ENCODE measurements around the gene FRZB. TPM values are rescaled to one million over a fixed set of nuclear protein-coding genes. Genes with fewer than 3 reads are reported as not detected.

Gene FRZB, protein sequence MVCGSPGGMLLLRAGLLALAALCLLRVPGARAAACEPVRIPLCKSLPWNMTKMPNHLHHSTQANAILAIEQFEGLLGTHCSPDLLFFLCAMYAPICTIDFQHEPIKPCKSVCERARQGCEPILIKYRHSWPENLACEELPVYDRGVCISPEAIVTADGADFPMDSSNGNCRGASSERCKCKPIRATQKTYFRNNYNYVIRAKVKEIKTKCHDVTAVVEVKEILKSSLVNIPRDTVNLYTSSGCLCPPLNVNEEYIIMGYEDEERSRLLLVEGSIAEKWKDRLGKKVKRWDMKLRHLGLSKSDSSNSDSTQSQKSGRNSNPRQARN
- polyA plus RNA-seq (2013) = not detected

DNA sequence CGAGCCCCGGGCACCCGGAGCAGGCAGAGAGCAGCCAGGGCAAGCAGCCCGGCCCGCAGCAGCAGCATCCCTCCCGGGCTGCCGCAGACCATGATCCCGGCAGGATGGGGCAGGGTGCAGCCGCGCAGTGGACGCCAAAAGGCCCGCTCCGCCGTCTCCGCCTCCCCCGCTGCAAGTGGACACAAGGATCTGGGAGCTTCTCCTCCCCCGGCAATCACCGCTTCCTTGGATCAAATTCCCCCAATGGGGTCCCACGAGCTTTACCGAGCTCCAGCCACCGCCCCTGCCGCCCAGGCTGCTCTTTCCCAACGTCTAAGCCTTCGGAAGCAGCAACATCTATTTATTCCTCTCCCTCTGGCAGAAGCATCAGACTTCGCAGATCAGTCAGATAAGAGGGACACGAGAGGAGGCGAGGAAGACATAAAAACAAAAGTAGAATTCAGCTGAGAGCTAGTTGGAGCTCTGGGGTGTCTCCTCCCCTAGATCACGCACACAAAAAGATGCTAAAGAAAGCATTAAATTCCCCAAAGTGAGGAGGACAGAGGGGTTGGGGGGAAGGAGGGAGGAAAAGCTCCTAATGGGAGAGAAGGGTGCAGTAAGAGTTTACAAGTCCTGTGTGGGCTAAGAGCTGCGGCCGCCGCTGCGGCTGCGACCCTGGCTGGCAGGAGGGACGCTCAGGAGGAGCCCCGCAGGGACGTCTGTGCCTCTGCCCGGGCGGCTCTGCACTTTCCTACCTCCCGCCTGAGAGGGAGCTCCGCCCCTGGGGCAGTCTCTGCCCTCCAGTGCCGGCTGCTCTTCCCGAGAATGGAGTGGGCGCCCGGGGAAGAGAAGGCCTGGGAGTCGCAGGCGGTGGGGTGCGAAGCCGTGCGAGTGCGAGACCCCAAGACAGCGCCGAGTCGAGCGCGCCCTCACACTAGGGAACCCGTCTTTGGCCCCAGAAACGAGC, at the start of gene FRZB:
FRZB (minus strand) TSS at position 177 of the 946 bp plus-strand sequence; CDS start at position 92, 85 bp downstream.
- ChIA-PET POLR2A (no interaction called here), CTCF (no interaction called here)
- Histone ChIP-seq H3K36me3 (ENCODE audit: control insufficient read depth in 4 of 4, insufficient read depth in 4 of 4, low read length in 3 of 4) (no peaks in the 10 kb centered on the region), H3K4me3 (ENCODE audit: control insufficient read depth in 1 of 7, extremely low read depth in 1 of 7, insufficient read depth in 4 of 7, low read depth in 2 of 7, low read length in 6 of 7) (peak within 1 kb of the TSS in 6 of 7 experiments; percentile 12 to 72 (median 58)), H3K9me3 (ENCODE audit: control extremely low read depth in 1 of 5, control insufficient read depth in 4 of 5, insufficient read depth in 2 of 5, low read depth in 1 of 5, low read length in 4 of 5) (no peaks in the 10 kb centered on the region), H3K4me1 (ENCODE audit: control extremely low read depth in 1 of 4, control insufficient read depth in 4 of 4, insufficient read depth in 4 of 4, low read length in 3 of 4) (peaks cover 0 to 18% (median 14%) of the 10 kb centered on the region in 4 experiments), H3K27me3 (replicated peaks in 2 of 5; ENCODE audit: control insufficient read depth in 4 of 5, insufficient read depth in 5 of 5, low read length in 4 of 5) (peaks cover 11 to 63% (median 29%) of the 10 kb centered on the region in 5 experiments), H3K27ac (ENCODE audit: insufficient read depth in 1 of 2, low read depth in 1 of 2, low read length in 2 of 2, poor library complexity in 1 of 2, severe bottlenecking in 2 of 2) (no peak within 1 kb of the TSS)
- peak; percentile 8 to 46 (median 42) for DNase-seq
- 1% methylated on average over 47 of the region's 57 CpGs for WGBS (ENCODE audit: insufficient coverage)

DNA sequence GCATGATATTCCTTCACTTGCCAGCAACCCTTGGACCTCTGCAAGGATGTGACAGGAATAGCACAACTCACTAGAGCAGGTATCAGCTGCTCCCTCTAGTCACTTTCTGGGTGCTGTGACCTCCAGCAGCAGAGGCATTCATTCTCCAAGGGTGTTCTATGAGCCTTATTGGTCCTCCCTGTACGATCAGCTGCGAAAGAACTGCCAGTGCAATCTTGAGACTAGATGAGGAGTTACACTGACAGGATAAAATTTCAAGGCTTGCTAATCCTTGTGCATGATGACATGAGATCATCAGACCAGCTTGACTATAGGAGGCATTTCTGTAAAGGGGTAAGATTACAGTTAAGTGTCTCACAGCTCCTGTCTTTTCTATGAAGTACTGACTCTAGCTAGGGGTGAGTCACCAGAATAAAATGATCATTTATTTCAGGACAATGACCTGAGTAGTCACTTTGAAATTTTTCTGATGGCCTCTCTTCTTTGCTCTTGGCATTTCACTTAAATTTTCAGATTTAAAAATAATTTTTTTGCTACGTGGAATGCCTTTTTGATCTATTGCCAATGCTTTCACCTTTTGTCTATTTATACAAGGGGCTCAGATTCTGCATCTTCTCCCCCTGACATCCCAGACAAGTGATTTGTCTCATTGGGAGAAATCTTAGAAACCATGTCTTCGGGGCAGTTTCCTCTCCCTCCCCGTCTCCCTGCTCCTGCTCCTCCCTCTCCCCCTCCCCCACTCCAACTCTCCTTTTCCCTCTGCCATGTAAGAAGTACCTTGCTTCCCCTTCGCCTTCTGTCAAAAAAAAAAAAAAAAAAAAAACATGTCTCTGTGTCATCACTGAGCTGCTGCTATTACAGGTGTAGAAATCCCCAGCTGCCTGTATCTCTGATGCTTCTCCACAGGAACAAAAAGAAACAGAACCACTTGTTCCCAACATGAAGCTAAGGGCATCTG, 49.2 kb upstream of the FRZB start:
- CTCF ChIA-PET = no interaction called here
- H3K36me3 ChIP-seq (ENCODE audit: control insufficient read depth in 4 of 4, insufficient read depth in 4 of 4, low read length in 3 of 4) = no peaks in the 10 kb centered on the region
- DNase-seq = no peak
- 96% methylated on average over 6 of the region's 6 CpGs for WGBS (ENCODE audit: insufficient coverage)
- peaks cover 0 to 2% (median 0%) of the 10 kb centered on the region in 4 experiments for H3K4me1 ChIP-seq (ENCODE audit: control extremely low read depth in 1 of 4, control insufficient read depth in 4 of 4, insufficient read depth in 4 of 4, low read length in 3 of 4)
- no peaks in the 10 kb centered on the region for H3K9me3 ChIP-seq (ENCODE audit: control extremely low read depth in 1 of 5, control insufficient read depth in 4 of 5, insufficient read depth in 2 of 5, low read depth in 1 of 5, low read length in 4 of 5)
- no peak overlapping the region for H3K27ac ChIP-seq (ENCODE audit: insufficient read depth in 1 of 2, low read depth in 1 of 2, low read length in 2 of 2, poor library complexity in 1 of 2, severe bottlenecking in 2 of 2)
- H3K27me3 ChIP-seq (replicated peaks in 2 of 5; ENCODE audit: control insufficient read depth in 4 of 5, insufficient read depth in 5 of 5, low read length in 4 of 5) = no peaks in the 10 kb centered on the region
- POLR2A ChIA-PET = no interaction called here
- no peak overlapping the region for H3K4me3 ChIP-seq (ENCODE audit: control insufficient read depth in 1 of 7, extremely low read depth in 1 of 7, insufficient read depth in 4 of 7, low read depth in 2 of 7, low read length in 6 of 7)

- WGBS (ENCODE audit: insufficient coverage) = 100% methylated on average over 1 of the region's 1 CpG
- no peaks in the 10 kb centered on the region for H3K9me3 ChIP-seq (ENCODE audit: control extremely low read depth in 1 of 5, control insufficient read depth in 4 of 5, insufficient read depth in 2 of 5, low read depth in 1 of 5, low read length in 4 of 5)
- H3K27ac ChIP-seq (ENCODE audit: insufficient read depth in 1 of 2, low read depth in 1 of 2, low read length in 2 of 2, poor library complexity in 1 of 2, severe bottlenecking in 2 of 2) = no peak overlapping the region
- H3K36me3 ChIP-seq (ENCODE audit: control insufficient read depth in 4 of 4, insufficient read depth in 4 of 4, low read length in 3 of 4) = no peaks in the 10 kb centered on the region
- no peak overlapping the region for H3K4me3 ChIP-seq (ENCODE audit: control insufficient read depth in 1 of 7, extremely low read depth in 1 of 7, insufficient read depth in 4 of 7, low read depth in 2 of 7, low read length in 6 of 7)
- no peaks in the 10 kb centered on the region for H3K27me3 ChIP-seq (replicated peaks in 2 of 5; ENCODE audit: control insufficient read depth in 4 of 5, insufficient read depth in 5 of 5, low read length in 4 of 5)
- DNase-seq = no peak
- no peaks in the 10 kb centered on the region for H3K4me1 ChIP-seq (ENCODE audit: control extremely low read depth in 1 of 4, control insufficient read depth in 4 of 4, insufficient read depth in 4 of 4, low read length in 3 of 4)
- POLR2A ChIA-PET = no interaction called here
- CTCF ChIA-PET = no interaction called here
Observed at GRCh38 chr2:182914852-182915251, 48.4 kb upstream of the FRZB start.

GRCh38 chr2:182913064-182913463, 46.6 kb upstream of the FRZB start:
- H3K9me3 ChIP-seq (ENCODE audit: control extremely low read depth in 1 of 5, control insufficient read depth in 4 of 5, insufficient read depth in 2 of 5, low read depth in 1 of 5, low read length in 4 of 5) = no peaks in the 10 kb centered on the region
- no peaks in the 10 kb centered on the region for H3K27me3 ChIP-seq (replicated peaks in 2 of 5; ENCODE audit: control insufficient read depth in 4 of 5, insufficient read depth in 5 of 5, low read length in 4 of 5)
- H3K4me1 ChIP-seq (ENCODE audit: control extremely low read depth in 1 of 4, control insufficient read depth in 4 of 4, insufficient read depth in 4 of 4, low read length in 3 of 4) = no peaks in the 10 kb centered on the region
- ChIA-PET POLR2A (no interaction called here), CTCF (interaction anchor here (1.0 kb wide), 1 partner anchor 21 kb away, joined by 3 read pairs; no protein-coding TSS in a partner anchor)
- no peak for DNase-seq
- H3K4me3 ChIP-seq (ENCODE audit: control insufficient read depth in 1 of 7, extremely low read depth in 1 of 7, insufficient read depth in 4 of 7, low read depth in 2 of 7, low read length in 6 of 7) = no peak overlapping the region
- no CpG with 5 or more reads among the region's 1 CpG for WGBS (ENCODE audit: insufficient coverage)
- H3K27ac ChIP-seq (ENCODE audit: insufficient read depth in 1 of 2, low read depth in 1 of 2, low read length in 2 of 2, poor library complexity in 1 of 2, severe bottlenecking in 2 of 2) = no peak overlapping the region
- no peaks in the 10 kb centered on the region for H3K36me3 ChIP-seq (ENCODE audit: control insufficient read depth in 4 of 4, insufficient read depth in 4 of 4, low read length in 3 of 4)

DNA sequence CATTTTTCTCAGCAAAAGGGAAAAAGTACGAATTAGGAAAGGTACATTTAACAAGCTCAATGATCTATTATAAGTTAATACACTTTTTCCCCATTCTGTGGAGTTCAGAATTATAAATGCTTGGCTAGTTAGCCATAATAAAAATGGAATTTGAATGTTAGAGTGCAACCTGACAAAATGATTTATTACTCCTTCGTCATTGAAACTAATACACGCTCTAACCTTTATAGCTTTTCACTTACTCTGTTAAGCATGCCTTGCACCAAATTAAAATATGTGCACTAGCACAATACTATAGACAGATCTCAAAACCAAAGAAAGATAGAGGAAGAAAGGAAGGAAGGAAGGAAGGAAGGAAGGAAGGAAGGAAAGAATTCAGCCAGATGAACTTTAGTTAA, 46.1 kb upstream of the FRZB start:
- Histone ChIP-seq H3K27ac (ENCODE audit: insufficient read depth in 1 of 2, low read depth in 1 of 2, low read length in 2 of 2, poor library complexity in 1 of 2, severe bottlenecking in 2 of 2) (no peak overlapping the region), H3K36me3 (ENCODE audit: control insufficient read depth in 4 of 4, insufficient read depth in 4 of 4, low read length in 3 of 4) (no peaks in the 10 kb centered on the region), H3K4me3 (ENCODE audit: control insufficient read depth in 1 of 7, extremely low read depth in 1 of 7, insufficient read depth in 4 of 7, low read depth in 2 of 7, low read length in 6 of 7) (no peak overlapping the region), H3K4me1 (ENCODE audit: control extremely low read depth in 1 of 4, control insufficient read depth in 4 of 4, insufficient read depth in 4 of 4, low read length in 3 of 4) (no peaks in the 10 kb centered on the region), H3K9me3 (ENCODE audit: control extremely low read depth in 1 of 5, control insufficient read depth in 4 of 5, insufficient read depth in 2 of 5, low read depth in 1 of 5, low read length in 4 of 5) (no peaks in the 10 kb centered on the region), H3K27me3 (replicated peaks in 2 of 5; ENCODE audit: control insufficient read depth in 4 of 5, insufficient read depth in 5 of 5, low read length in 4 of 5) (no peaks in the 10 kb centered on the region)
- no peak for DNase-seq
- POLR2A ChIA-PET = no interaction called here
- CTCF ChIA-PET = interaction anchor here (1.3 kb wide), 1 partner anchor 9 kb away, joined by 3 read pairs; no protein-coding TSS in a partner anchor
- WGBS (ENCODE audit: insufficient coverage) = no CpG with 5 or more reads among the region's 3 CpGs

DNA sequence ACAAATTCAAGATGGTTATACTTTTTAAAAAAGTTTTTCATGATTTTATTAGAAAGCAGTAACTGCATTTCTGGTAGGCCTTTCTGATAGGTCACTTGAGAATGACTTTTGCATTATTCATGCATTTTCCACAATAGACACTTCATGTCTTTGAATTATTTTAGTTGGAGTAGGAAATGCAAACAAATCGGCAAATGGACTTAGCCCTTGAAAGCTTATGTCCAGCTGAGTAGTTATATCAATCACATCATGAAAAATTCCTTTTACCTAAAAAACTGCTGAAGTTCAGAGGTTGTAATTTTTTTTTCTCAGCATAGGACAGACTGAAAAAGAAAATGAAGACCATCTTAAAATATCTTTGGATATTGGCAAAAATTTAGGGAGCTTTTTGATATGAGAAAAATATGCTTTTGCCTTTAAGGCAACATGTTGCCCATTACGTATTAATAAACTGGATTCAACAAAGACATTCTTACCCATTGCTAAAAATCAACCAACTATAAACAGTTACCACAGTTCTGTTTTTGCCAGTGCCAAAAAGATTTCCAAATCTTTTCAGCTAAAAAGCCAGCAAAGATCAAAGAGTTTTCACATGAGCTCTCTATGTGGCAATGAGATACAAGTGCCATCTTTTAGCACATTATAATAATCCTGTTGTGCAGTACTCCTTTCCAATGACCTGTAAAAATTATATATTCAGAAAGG, 45.5 kb upstream of the FRZB start:
- Histone ChIP-seq H3K4me3 (ENCODE audit: control insufficient read depth in 1 of 7, extremely low read depth in 1 of 7, insufficient read depth in 4 of 7, low read depth in 2 of 7, low read length in 6 of 7) (no peak overlapping the region), H3K27me3 (replicated peaks in 2 of 5; ENCODE audit: control insufficient read depth in 4 of 5, insufficient read depth in 5 of 5, low read length in 4 of 5) (no peaks in the 10 kb centered on the region), H3K36me3 (ENCODE audit: control insufficient read depth in 4 of 4, insufficient read depth in 4 of 4, low read length in 3 of 4) (no peaks in the 10 kb centered on the region), H3K9me3 (ENCODE audit: control extremely low read depth in 1 of 5, control insufficient read depth in 4 of 5, insufficient read depth in 2 of 5, low read depth in 1 of 5, low read length in 4 of 5) (no peaks in the 10 kb centered on the region), H3K27ac (ENCODE audit: insufficient read depth in 1 of 2, low read depth in 1 of 2, low read length in 2 of 2, poor library complexity in 1 of 2, severe bottlenecking in 2 of 2) (no peak overlapping the region), H3K4me1 (ENCODE audit: control extremely low read depth in 1 of 4, control insufficient read depth in 4 of 4, insufficient read depth in 4 of 4, low read length in 3 of 4) (no peaks in the 10 kb centered on the region)
- ChIA-PET POLR2A (no interaction called here), CTCF (interaction anchor here (1.3 kb wide), 1 partner anchor 9 kb away, joined by 3 read pairs; no protein-coding TSS in a partner anchor)
- DNase-seq = no peak
- no CpG with 5 or more reads among the region's 2 CpGs for WGBS (ENCODE audit: insufficient coverage)

All from common myeloid progenitor, CD34-positive (primary cell).